ENCODE data around the gene DLD.
"Not testable (repeated sequence)": the region's sequence is repeated elsewhere in the genome, so short reads cannot be mapped to it uniquely, and the experiment has no call there.

Gene DLD

DNA sequence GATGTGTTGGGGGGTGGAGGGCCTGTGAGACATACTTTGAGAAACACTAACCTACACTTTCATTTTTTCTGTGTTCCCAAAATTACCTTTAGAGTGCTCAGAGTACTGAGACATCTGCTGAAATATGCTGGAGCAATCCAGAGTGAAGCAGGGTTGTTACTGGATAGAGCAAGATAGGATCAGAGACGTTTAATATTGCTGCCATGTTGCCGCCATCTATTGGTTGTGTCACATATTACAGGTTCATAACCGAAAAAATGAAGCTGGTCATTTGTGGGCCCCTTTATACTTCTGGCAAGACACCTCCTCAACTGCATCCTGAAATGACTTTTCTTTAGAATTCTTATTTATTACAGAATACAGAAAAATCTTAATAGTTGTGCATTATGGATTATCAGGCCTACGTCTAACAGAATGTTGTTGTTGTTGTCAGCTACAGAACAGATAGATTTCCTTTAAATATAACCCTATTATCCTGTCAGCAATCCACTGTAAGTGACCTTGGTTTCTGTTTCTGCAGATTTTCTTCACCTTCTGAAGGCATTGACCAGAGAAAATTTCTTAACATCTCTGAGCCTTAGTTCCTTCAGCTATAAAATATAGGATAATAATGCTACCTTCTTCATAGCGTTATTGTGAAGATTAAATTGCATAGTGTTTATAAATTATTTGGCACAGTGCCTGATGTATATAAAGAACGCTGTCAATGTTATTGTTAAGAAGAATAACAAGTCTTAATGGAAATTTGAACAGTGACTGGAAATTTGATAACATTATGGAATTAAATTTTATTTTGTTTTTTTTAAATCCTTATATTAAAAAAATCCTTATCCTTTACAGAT, 16.2 kb upstream of the DLD start:
- DNase-seq (ENCODE audit: low spot score) = peak; percentile 61

GRCh38 chr7:107876916-107877315, 14.1 kb upstream of the DLD start:
- no peak for DNase-seq (ENCODE audit: low spot score)

- no peak for DNase-seq (ENCODE audit: low spot score)
These were observed 13.1 kb upstream of the DLD start for GRCh38 chr7:107877731-107878382.

- no peak for DNase-seq (ENCODE audit: low spot score)
These were observed 12.3 kb upstream of the DLD start for GRCh38 chr7:107878636-107879035.

DNA sequence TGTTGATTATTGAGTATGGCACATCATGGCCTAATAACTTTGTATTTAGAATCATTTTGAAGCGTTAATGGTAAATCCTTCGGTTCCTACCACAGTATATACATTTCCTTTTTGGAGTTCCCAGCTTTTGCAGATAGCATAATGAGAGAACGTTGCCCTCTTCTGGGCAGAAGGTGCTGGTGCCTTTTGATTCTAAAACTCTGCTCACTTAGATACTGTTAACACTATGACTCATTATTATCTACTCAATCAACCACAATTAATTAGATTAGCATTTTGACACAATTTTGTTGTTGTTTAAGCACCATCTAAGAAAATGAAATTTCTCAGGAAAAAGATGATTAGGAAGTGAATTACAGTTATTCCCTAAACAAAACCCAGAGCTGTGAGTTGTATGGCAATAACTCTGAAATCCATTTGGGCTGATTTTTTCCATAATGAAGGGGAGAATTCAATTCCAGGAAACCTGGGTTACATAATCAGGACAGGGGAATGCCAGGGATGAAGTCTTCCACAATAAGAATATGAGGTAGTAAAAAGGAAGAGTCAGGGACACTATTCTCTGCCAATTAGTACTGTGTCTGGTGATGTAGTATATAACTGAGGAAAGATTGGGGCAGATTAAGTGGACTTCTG, 11.5 kb upstream of the DLD start:
- DNase-seq (ENCODE audit: low spot score) = peak; percentile 59

- no peak for DNase-seq (ENCODE audit: low spot score)
These were observed 8.2 kb upstream of the DLD start for GRCh38 chr7:107882766-107883165.

GRCh38 chr7:107884066-107884818, 6.7 kb upstream of the DLD start:
- no peak for DNase-seq (ENCODE audit: low spot score)

DNA sequence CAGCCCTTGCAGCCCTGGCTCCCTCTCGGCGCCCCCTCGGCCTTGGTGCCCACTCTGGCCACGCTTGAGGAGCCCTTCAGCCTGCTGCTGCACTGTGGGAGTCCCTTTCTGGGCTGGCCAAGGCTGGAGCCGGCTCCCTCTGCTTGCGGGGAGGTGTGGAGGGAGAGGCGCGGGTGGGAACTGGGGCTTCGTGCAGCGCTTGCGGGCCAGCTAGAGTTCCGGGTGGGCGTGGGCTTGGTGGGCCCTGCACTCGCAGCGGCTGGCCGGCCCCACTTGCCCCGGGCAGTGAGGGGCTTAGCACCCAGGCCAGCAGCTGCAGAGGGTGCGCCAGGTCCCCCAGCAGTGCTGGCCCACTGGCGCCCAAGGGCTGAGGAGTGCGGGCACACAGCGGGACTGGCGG, 3.2 kb upstream of the DLD start:
- not testable (repeated sequence) for DNase-seq (ENCODE audit: low spot score)

- no peak for DNase-seq (ENCODE audit: low spot score)
These were observed 991 bp upstream of the DLD start for GRCh38 chr7:107889992-107890391.

DNA sequence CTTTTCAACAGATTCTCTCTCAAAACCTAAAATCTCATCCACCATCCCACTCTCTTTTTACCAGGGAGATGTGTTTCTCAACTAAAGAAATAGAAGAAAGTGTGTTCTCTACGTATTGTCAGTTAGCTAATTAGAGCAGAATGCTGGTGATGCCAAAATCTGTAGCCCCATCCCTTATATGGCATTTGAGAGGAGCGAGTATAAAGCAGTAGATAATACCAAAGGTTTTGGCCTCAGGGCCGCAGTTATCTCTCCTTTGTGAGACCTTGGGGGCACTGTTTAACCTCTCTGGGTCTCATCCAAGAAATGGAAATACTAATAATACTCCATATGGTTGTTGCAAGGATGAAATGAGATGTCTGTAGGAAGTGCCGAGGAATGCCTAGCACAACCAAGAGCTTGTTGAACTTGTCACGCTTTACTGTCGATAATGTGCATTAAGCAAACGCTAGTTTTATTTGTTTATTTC, 456 bp upstream of the DLD start:
- no peak for DNase-seq (ENCODE audit: low spot score)

- peak; percentile 35 for DNase-seq (ENCODE audit: low spot score)
These were observed 818 bp downstream of the DLD start for GRCh38 chr7:107891636-107892366.

DNA sequence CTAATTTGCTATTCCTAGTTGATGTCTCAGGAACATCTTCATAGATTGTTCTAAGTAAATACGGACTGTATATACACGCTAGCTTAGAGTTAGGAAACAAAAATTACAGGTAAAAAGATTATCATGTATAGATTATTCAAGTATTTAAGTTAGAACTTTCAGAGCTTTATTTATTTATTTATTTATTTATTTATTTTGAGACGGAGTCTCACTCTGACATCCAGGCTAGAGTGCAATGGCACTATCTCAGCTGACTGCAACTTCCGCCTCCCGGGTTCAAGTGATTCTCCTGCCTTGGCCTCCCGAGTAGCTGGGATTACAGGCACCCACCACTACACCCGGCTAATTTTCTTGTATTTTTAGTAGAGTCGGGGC, 1.4 kb downstream of the DLD start:
- not testable (repeated sequence) for DNase-seq (ENCODE audit: low spot score)

DNA sequence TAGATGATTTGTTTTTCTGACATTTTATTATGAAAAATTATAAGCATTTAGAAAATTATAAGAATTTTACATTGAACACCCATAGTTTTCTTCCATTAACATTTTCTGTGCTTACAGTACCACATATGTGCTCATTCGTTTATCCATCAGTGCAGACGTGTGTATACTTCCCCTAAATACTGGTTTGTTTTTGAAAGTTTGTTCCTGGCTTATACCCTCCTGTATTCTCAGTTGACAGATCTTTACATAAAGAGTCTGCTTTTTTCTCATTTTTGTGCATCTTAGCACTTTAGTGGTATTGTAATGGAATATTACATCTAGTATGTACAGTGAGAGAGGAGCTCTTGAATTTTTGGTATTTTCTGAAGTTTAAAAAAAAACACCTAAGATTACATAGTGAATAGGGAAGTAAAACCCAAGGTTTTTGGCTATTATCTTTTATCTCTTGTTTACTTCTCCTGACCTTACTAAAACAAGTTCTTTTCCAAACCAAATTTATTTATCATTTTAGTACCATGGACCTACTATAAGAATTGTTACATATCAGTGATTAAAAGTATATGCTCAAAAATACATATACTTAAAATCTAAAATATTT, 8.1 kb downstream of the DLD start:
- DNase-seq (ENCODE audit: low spot score) = no peak

DNA sequence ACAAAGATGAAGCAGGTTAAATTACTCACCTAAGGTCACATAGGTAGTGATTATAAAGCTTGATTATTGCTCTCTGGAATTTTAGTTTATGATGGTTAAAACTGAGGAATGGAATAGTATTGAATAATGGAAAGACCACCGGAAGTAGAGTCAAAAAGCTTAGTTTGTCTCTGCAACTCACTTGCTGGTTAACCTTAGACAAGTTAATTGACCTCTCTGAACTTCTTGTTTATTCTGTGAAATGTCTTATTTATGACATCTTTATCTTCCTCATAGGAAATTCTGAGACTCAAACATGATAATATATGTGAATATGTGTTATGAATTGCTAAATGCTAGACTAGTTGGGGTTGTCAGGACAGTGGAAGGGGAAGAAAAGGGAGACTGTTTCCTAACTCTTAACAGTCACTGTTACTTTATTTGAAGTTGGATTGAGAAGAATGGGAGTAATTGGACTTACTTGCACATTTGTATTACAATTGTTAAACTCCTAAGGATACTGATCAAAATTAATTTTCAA, 9.6 kb downstream of the DLD start:
- no peak for DNase-seq (ENCODE audit: low spot score)

DNA sequence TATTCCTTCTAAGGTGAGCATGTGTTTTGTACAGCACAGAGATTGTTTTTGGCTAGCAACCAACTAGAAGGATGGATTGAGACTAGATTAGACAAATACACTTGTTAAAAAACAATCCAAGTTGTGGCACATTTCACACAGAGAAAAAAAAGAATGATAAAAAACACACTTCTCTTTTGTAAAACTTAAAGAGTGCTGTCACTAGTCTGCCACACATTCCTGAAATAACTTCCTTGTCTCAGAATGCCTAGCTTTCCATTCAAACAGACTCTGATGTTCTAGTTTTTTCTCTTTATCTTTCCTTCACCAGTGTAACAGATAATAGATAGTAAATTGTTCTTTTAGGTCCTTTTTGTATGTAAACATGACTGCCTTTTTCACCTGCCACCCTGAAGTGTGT, 11.4 kb downstream of the DLD start:
- no peak for DNase-seq (ENCODE audit: low spot score)

GRCh38 chr7:107907790-107908189, 16.8 kb downstream of the DLD start:
- no peak for DNase-seq (ENCODE audit: low spot score)

GRCh38 chr7:107909445-107909844, 18.5 kb downstream of the DLD start:
- DNase-seq (ENCODE audit: low spot score) = no peak

DNA sequence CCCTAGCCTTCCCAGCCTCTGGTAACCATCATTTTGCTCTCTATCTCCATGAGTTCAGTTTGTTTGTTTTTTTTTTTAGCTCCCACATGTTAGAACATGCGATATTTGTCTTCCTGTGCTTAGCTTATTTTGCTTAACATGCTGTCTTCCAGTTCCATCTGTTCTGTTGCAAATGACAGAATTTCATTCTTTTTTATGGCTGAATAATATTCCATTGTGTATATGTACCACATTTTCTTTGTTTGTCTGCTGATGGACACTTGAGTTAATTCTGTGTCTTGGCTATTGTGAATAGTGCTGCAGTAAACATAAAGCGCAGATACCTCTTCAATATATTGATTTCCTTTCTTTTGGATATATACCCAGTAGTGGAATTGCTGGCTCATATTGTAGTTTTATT, 21.0 kb downstream of the DLD start:
- DNase-seq (ENCODE audit: low spot score) = no peak

GRCh38 chr7:107913851-107914250, 22.9 kb downstream of the DLD start:
- no peak for DNase-seq (ENCODE audit: low spot score)

GRCh38 chr7:107914831-107915230, 23.8 kb downstream of the DLD start:
- DNase-seq (ENCODE audit: low spot score) = no peak

GRCh38 chr7:107915541-107915940, 24.6 kb downstream of the DLD start:
- no peak for DNase-seq (ENCODE audit: low spot score)

All from AG08396 (cell line).